Thyroid gland (tissue), 4 donors: ENCODE measurements around the gene RPA3.

Experiments
- POLR2A ChIP-seq, 2 donors: fragments of 450-650 bp; IDR thresholded peaks; one replicate each; pipeline ENCODE4 v1.6.1; 2017; ENCODE audit warnings: antibody characterized with exemption in 2 of 2, mild to moderate bottlenecking in 2 of 2, moderate library complexity in 1 of 2
- TF ChIP-seq, protein P1 (sequence below), 6 experiments: fragments of 200-600 bp in 3 of 6; fragments of 450-650 bp in 3 of 6; sonication (generic) in 3 of 6; IDR thresholded peaks; one replicate each; pipeline ENCODE4 v1.5.1; 2016 to 2019; ENCODE audit warnings: antibody characterized with exemption in 6 of 6, mild to moderate bottlenecking in 2 of 6, inconsistent platforms in 1 of 6, moderate library complexity in 1 of 6

GRCh38 chr7:7766671-7767070 lies 48.3 kb upstream of the RPA3 start:
- TF ChIP-seq, protein P1, sequence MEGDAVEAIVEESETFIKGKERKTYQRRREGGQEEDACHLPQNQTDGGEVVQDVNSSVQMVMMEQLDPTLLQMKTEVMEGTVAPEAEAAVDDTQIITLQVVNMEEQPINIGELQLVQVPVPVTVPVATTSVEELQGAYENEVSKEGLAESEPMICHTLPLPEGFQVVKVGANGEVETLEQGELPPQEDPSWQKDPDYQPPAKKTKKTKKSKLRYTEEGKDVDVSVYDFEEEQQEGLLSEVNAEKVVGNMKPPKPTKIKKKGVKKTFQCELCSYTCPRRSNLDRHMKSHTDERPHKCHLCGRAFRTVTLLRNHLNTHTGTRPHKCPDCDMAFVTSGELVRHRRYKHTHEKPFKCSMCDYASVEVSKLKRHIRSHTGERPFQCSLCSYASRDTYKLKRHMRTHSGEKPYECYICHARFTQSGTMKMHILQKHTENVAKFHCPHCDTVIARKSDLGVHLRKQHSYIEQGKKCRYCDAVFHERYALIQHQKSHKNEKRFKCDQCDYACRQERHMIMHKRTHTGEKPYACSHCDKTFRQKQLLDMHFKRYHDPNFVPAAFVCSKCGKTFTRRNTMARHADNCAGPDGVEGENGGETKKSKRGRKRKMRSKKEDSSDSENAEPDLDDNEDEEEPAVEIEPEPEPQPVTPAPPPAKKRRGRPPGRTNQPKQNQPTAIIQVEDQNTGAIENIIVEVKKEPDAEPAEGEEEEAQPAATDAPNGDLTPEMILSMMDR (IDR thresholded peaks at IDR 0.05) = no peak
- TF ChIP-seq POLR2A (IDR thresholded peaks at IDR 0.05) = no peak
